Astrocyte of the hippocampus (primary cell): ENCODE data around the gene RAD51B.

Experiments used
- DNase-seq: peaks from one replicate; pipeline ENCODE4 v3.0.0; 2011; ENCODE audit warnings: low read depth, low spot score

RAD51B gene

GRCh38 chr14:68679746-68680467, 860.3 kb downstream of the RAD51B start:
- DNase-seq = no peak

- no peak for DNase-seq
Observed at GRCh38 chr14:68680541-68681051, 861.0 kb downstream of the RAD51B start.

DNA sequence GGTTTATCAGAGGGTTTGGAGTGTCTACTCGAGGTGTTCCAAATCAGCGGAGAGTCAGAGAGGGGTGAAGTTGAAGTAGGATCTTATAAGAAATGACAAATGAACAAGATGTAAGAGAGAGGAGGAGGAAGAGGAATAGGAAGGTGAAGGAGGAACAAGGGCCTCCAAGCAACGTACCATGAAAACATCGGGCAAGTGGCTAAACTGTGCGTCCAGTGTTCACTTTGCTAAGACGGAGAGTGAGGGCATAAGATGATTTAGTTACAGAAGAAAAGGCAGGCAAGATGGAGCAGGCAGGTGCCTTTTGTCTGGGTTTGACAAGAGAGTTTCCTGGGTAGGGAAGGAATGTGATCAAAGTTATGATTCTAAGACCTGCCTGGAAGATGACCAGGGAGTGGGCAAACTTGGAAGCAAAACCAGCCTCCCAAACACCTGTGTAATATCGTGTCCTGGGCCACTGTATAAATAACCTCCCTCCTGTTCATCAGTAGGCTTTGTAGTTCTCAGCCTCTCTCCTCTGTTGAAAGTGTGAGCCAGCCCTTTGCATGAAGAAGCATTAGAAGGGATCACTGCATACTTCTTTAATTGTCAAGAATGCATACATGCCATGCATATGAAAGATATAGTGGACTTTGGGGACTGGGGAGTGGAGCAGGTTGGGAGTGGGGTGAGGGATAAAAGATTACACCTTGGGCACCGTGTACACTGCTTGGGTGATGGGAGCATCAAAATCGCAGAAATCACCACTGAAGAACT, 861.9 kb downstream of the RAD51B start:
- DNase-seq = no peak

DNA sequence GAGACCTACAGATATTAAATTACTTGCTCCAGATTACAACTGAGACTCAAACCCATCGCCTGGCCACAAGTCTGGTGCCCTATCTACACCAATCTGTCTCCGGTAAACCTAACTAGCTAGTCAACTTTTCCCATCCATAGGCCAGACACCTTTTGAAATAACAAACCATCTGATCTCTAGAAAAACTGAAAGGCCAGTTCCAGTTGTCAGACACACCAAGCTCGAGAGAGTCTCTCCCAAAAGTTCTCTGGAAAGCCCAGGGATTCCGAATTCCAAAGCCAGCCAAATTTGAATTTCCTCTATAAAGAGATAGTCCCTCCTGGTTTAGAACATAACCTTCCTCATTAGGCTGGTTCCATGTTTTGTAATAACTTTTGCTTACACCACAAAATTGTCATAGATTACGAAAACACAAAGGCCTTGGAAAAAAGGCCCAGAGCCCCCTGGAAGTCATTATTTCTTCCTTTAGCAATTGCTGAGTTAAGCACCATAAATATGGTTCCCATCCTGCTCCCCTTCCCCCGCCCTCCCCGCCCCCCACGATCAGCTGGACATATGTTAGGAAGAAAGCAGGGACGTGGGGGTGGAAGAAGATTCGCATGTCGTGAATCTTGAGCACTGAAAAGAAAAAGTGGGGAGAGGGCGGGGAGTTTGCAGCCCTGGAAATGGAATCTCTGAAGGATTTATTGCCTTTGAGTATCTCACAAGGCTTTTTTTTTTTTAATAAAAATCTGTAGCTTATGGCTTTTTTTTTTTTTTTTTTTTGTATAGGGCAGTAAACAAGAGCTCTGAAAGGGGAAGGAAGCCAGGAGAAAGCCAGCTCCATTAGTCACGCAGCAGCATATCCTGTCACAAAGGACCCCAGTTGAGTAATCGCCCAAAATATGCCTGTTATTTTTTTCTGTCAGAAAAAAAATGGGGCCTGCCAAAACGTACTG, 862.9 kb downstream of the RAD51B start:
- DNase-seq = peak; percentile 91

GRCh38 chr14:68683326-68683725, 863.7 kb downstream of the RAD51B start:
- DNase-seq = peak; percentile 72

DNA sequence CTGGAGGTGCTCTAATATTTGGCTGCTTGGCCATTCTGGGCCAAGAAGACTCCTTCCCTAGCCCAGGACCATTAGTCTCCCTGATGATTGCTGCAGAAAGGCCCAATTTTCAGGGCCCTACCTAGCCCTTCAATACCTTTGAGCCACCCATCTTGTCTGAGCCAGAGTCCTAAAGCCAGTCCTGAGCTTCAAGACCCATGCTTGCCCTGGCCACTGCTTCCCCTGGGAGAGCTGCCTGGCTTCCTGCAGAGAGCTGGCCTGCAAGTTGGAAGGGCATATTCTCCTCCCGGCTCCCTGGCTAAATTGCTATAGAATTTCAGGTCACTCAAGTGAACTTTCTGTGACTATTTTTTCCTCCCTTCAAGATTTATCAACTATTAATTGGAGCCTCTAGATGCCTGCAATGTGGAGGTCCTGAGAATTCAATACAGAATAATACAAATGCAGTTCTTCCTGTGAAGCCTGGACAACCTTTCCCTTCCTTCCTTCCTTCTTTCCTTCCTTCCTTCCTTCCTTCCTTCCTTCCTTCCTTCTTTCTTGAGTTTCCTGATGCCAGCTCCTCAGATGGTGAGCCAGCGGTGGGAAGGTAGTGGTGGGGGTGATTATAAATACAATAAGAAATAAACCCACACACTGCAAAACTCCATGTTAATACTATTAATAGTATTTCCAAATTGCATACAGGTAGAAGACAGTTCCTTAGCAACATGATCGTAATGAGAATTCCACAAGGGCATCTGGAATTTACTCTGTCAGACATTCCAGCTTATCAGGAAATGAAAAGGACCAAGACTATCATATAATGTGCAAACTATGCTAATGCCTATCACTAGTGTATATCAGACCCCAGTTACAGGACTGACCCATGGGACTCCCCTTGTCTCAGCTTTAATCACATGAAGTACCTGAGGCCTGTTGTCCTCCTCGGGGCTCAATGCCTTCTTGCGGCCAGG, 865.2 kb downstream of the RAD51B start:
- no peak for DNase-seq

GRCh38 chr14:68685419-68686204, 866.0 kb downstream of the RAD51B start:
- peak; percentile 88 for DNase-seq

GRCh38 chr14:68686205-68686465, 866.6 kb downstream of the RAD51B start:
- no peak for DNase-seq

GRCh38 chr14:68686724-68687123, 867.1 kb downstream of the RAD51B start:
- no peak for DNase-seq

DNA sequence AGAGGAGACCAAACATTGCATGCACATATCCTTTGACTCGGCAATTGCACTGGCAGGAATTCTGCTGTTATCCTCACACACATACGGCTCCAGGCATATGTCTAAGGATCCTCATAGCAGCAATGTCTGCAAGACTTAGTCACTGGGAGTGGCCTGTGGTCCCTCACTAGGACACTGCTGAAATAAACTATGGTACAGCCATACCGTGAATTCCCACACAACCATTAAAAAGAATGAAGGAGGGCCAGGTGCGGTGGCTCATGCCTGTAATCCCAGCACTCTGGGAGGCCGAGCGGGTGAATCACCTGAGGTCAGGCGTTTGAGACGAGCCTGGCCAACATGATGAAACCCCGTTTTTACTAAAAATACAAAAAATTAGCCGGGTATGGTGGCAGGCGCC, 868.2 kb downstream of the RAD51B start:
- DNase-seq = peak; percentile 86

DNA sequence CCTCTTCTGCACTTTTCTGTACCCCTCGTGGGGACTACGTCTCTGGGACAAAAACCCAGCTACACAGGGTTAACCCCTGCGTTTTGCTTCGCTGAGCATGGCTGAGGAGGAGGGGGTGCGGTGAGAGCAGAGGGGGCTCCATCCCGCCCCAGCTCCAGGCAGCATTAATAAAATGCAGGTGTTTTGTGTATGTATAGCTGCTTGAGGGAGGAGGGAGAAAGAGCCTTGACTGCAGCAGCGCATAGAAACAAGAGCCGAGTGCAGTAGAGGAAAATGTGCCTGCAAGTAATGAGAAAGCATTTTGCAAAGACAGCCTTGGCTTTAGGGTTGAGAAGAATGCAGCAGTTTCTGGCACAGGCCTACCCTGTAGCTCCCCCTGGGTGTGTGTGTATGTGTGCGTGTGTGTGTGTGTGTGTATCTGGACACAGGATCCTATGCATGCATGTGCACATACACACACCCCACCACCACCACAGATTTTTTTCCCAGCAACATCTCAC, 869.3 kb downstream of the RAD51B start:
- peak; percentile 71 for DNase-seq

- no peak for DNase-seq
Observed at GRCh38 chr14:68689511-68689910, 869.9 kb downstream of the RAD51B start.

- no peak for DNase-seq
Observed at GRCh38 chr14:68690089-68690958, 870.7 kb downstream of the RAD51B start.

DNA sequence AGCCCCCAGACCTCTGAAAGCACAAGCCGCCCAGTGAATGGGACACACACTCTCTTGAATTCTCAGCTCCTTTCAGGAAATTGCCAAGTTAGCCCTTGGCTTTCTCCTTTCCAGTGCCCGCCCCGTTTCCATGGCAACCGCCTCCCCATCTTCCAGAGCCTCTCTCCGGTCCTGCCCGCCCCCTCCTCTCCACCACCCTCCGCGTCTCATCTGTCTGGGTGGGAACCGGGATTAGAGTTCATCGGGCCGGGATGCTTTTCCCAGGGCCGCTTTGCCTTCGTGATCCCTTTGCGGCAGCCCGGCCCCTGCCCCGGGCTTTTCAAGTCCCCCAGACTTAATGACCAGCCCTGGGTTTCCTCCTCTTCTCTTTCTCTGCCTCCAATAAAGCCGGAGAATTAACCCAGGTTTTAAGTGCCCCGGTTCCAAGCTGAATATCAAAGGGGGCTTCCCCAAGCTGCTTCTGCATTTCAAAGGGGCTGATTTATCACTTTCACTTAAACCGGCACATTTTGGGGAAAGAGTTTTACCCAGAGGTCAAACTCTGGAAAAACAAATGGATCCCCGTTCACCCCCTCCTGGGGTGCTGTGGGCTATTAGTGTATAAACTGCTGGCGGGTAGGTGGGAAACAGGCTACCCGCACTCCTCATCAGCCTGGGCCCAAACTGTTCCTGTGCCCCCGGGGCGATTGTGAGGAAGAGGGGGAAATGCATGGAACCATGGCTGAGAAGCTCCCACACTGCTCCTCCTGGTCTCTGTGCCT, 871.6 kb downstream of the RAD51B start:
- DNase-seq = peak; percentile 46

DNA sequence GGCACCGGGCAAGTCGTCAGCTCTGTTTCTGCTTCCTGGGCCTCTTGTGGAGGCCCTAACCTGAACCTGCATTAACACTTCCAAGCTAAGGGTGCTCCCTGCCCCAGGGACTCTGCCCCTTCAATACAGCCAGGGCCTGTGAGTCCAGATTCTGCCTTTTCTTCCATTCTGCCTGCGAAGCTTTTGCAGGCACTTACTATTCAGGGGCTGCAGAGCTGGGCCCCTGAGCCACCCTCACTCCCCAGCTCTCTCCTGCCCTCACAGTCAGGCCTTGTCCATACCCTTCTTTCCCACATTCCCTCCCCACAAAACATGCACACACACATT, 872.2 kb downstream of the RAD51B start:
- DNase-seq = no peak

GRCh38 chr14:68692216-68692615, 872.6 kb downstream of the RAD51B start:
- no peak for DNase-seq

DNA sequence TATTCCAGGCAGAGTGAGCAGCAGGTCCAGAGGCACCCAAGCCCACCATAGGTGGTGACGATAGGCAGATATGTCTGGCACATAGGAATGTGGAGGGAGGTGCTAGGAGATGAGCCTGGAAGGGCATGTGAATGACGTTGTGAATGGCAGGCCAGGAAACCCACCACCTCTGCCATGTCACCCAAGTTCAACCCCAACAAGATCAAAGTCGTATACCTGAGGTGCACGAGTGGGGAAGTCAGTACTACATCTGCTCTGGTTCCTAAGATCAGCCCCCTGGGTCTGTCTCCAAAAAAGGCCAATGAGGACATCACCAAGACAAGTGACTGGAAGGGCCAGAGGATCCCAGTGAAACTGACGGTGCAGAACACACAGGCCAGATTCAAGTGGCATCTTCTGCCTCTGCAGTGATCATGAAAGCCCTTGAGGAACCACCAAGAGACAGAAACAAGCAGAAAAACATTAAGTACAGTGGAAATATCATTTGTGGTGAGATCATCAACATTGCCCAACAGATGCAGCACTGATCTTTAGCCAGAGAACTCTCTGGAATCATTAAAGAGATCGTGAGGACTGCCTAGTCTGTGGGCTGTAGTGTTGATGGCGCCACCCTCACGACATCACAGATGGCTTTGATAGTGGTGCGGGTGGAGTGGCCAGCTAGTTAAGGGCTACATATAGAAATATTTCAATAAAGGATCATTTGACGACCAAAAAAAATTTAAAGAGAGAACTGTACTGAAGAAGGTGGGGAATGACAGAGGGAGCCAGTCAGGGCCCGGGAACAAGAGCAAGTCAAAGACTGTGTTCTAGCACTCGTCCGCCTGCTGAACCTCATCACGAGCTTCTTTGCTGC, 873.6 kb downstream of the RAD51B start:
- DNase-seq = no peak
